Activated CD4-positive, alpha-beta memory T cell treated with anti-CD3 and anti-CD28 coated beads, Interleukin-2, amount 10 ng/mL, durations not matched to agents 7 days and 5 days (primary cell): ENCODE measurements around the gene RRP9. TPM values are rescaled to one million over a fixed set of nuclear protein-coding genes. Genes with fewer than 3 reads are reported as not detected.

Experiments
- CTCF ChIA-PET: fragments of 350-600 bp; sonication (Branson Sonifier 250); formaldehyde crosslinking; loops from one replicate; lab custom pipeline; 2021; ENCODE audit warnings: antibody characterized with exemption, inconsistent platforms; lab: Charles Lee
- POLR2A ChIA-PET: fragments of 350-600 bp; sonication (Branson Sonifier 250); formaldehyde crosslinking; loops from one replicate; lab custom pipeline; 2021; ENCODE audit warnings: antibody characterized with exemption; lab: Charles Lee
- DNase-seq: peaks from one replicate; pipeline ENCODE4 v3.0.0-alpha.2; 2020
- H3K27ac Mint-ChIP-seq: one replicate; pipeline ENCODE4 v1.8.0; 2021; ENCODE audit warnings: mild to moderate bottlenecking, mixed read lengths
- H3K27me3 Mint-ChIP-seq: one replicate; pipeline ENCODE4 v1.8.0; 2021; ENCODE audit warnings: mixed read lengths
- H3K36me3 Mint-ChIP-seq: one replicate; pipeline ENCODE4 v1.8.0; 2021; ENCODE audit warnings: low read depth, mixed read lengths
- H3K4me1 Mint-ChIP-seq: one replicate; pipeline ENCODE4 v1.8.0; 2021; ENCODE audit warnings: mixed read lengths
- H3K4me3 Mint-ChIP-seq: one replicate; pipeline ENCODE4 v1.8.0; 2021; ENCODE audit warnings: mild to moderate bottlenecking, mixed read lengths
- H3K9me3 Mint-ChIP-seq: one replicate; pipeline ENCODE4 v1.8.0; 2021; ENCODE audit warnings: mixed read lengths
- total RNA-seq, 2 experiments: library from RNA; stranded (reverse); gene quantifications; one replicate each; pipeline ENCODE4 v1.2.3, GENCODE V29; 2021

Gene RRP9
- total RNA-seq, 2 experiments from 2014 or later: 16.8 to 17.5 TPM

- H3K4me3 Mint-ChIP-seq: peak overlapping the region; percentile 83
- no peaks in the 10 kb centered on the region for H3K27me3 Mint-ChIP-seq
- H3K27ac Mint-ChIP-seq: peak overlapping the region; percentile 55
- ChIA-PET POLR2A (interaction anchor here (0.7 to 4.2 kb wide), 12 partner anchors 8 to 338 kb away, joined by 3 to 37 read pairs (median 6); partner anchors contain the start of genes ABHD14A, ABHD14B, ACY1 and PCBP4), CTCF (interaction anchor here (0.6 to 3.5 kb wide), 24 partner anchors 8 to 441 kb away, joined by 3 to 52 read pairs (median 5); partner anchors contain the start of genes ABHD14A, ABHD14B, ACY1 and DCAF1)
- peaks cover 11% of the 10 kb centered on the region for H3K36me3 Mint-ChIP-seq
- peaks cover 33% of the 10 kb centered on the region for H3K4me1 Mint-ChIP-seq
- DNase-seq: no peak
- H3K9me3 Mint-ChIP-seq: no peaks in the 10 kb centered on the region
Observed at GRCh38 chr3:51940648-51941462, 849 bp downstream of the RRP9 start.

GRCh38 chr3:51938780-51939425, 2.8 kb downstream of the RRP9 start:
- no peak overlapping the region for H3K4me3 Mint-ChIP-seq
- peaks cover 33% of the 10 kb centered on the region for H3K4me1 Mint-ChIP-seq
- no peak overlapping the region for H3K27ac Mint-ChIP-seq
- ChIA-PET CTCF (interaction anchor here (0.9 to 1.1 kb wide), 2 partner anchors 43 to 44 kb away, joined by 4 read pairs; partner anchors contain the start of gene ACY1), POLR2A (no interaction called here)
- H3K27me3 Mint-ChIP-seq: no peaks in the 10 kb centered on the region
- H3K9me3 Mint-ChIP-seq: no peaks in the 10 kb centered on the region
- peaks cover 18% of the 10 kb centered on the region for H3K36me3 Mint-ChIP-seq
- DNase-seq: no peak

- POLR2A ChIA-PET: no interaction called here
- Mint-ChIP-seq H3K4me3 (no peak overlapping the region), H3K4me1 (peaks cover 30% of the 10 kb centered on the region), H3K27me3 (no peaks in the 10 kb centered on the region), H3K36me3 (peaks cover 20% of the 10 kb centered on the region), H3K27ac (no peak overlapping the region), H3K9me3 (no peaks in the 10 kb centered on the region)
- DNase-seq: peak; percentile 12
- CTCF ChIA-PET: interaction anchor here (1.1 kb wide), 1 partner anchor 45 kb away, joined by 4 read pairs; the partner anchor contains the start of gene ACY1
Observed at GRCh38 chr3:51937611-51938450, 3.9 kb downstream of the RRP9 start.

- Mint-ChIP-seq H3K9me3 (no peaks in the 10 kb centered on the region), H3K4me1 (peaks cover 22% of the 10 kb centered on the region), H3K36me3 (peaks cover 20% of the 10 kb centered on the region), H3K4me3 (no peak overlapping the region), H3K27ac (no peak overlapping the region), H3K27me3 (no peaks in the 10 kb centered on the region)
- ChIA-PET POLR2A (no interaction called here), CTCF (no interaction called here)
- peak; percentile 1 for DNase-seq
Observed at GRCh38 chr3:51937014-51937413, 4.7 kb downstream of the RRP9 start.

- peaks cover 18% of the 10 kb centered on the region for H3K4me1 Mint-ChIP-seq
- peaks cover 20% of the 10 kb centered on the region for H3K36me3 Mint-ChIP-seq
- no peak overlapping the region for H3K4me3 Mint-ChIP-seq
- ChIA-PET CTCF (interaction anchor here (0.5 kb wide), 1 partner anchor 9 kb away, joined by 4 read pairs; no protein-coding TSS in a partner anchor), POLR2A (no interaction called here)
- no peak overlapping the region for H3K27ac Mint-ChIP-seq
- no peaks in the 10 kb centered on the region for H3K9me3 Mint-ChIP-seq
- H3K27me3 Mint-ChIP-seq: no peaks in the 10 kb centered on the region
- no peak for DNase-seq
Observed at GRCh38 chr3:51935886-51936755, 5.6 kb downstream of the RRP9 start.

GRCh38 chr3:51934991-51935885, 6.5 kb downstream of the RRP9 start:
- Mint-ChIP-seq H3K27me3 (no peaks in the 10 kb centered on the region), H3K27ac (no peak overlapping the region), H3K4me1 (peaks cover 9% of the 10 kb centered on the region), H3K4me3 (no peak overlapping the region), H3K9me3 (no peaks in the 10 kb centered on the region), H3K36me3 (peaks cover 18% of the 10 kb centered on the region)
- ChIA-PET CTCF (interaction anchor here (0.8 kb wide), 1 partner anchor 8 kb away, joined by 3 read pairs; no protein-coding TSS in a partner anchor), POLR2A (interaction anchor here (0.6 kb wide), 1 partner anchor 317 kb away, joined by 3 read pairs; no protein-coding TSS in a partner anchor)
- no peak for DNase-seq

GRCh38 chr3:51934139-51934850, 7.4 kb downstream of the RRP9 start:
- Mint-ChIP-seq H3K36me3 (peaks cover 18% of the 10 kb centered on the region), H3K27me3 (no peaks in the 10 kb centered on the region), H3K4me1 (peaks cover 4% of the 10 kb centered on the region), H3K27ac (no peak overlapping the region), H3K4me3 (no peak overlapping the region), H3K9me3 (no peaks in the 10 kb centered on the region)
- POLR2A ChIA-PET: no interaction called here
- CTCF ChIA-PET: interaction anchor here (0.8 kb wide), 1 partner anchor 8 kb away, joined by 3 read pairs; no protein-coding TSS in a partner anchor
- peak; percentile 11 for DNase-seq

- no peak for DNase-seq
- POLR2A ChIA-PET: interaction anchor here (1.5 kb wide), 1 partner anchor 8 kb away, joined by 5 read pairs; the partner anchor contains the start of genes PARP3 and RRP9
- Mint-ChIP-seq H3K4me3 (no peak overlapping the region), H3K9me3 (no peaks in the 10 kb centered on the region), H3K36me3 (peaks cover 18% of the 10 kb centered on the region), H3K27ac (no peak overlapping the region), H3K27me3 (no peaks in the 10 kb centered on the region), H3K4me1 (no peaks in the 10 kb centered on the region)
- CTCF ChIA-PET: interaction anchor here (2.0 kb wide), 1 partner anchor 8 kb away, joined by 7 read pairs; the partner anchor contains the start of gene RRP9
Observed at GRCh38 chr3:51933471-51934138, 8.1 kb downstream of the RRP9 start.

- Mint-ChIP-seq H3K4me3 (no peak overlapping the region), H3K27ac (no peak overlapping the region)
Observed at GRCh38 chr3:51932471-51933370, 9.0 kb downstream of the RRP9 start.

More at GRCh38 chr3:51932471-51933370, 9.0 kb downstream of the RRP9 start:
- no peaks in the 10 kb centered on the region for H3K9me3 Mint-ChIP-seq
- H3K4me1 Mint-ChIP-seq: no peaks in the 10 kb centered on the region
- ChIA-PET CTCF (interaction anchor here (2.0 kb wide), 1 partner anchor 9 kb away, joined by 7 read pairs; the partner anchor contains the start of gene RRP9), POLR2A (interaction anchor here (1.5 kb wide), 1 partner anchor 9 kb away, joined by 5 read pairs; the partner anchor contains the start of genes PARP3 and RRP9)
- no peak for DNase-seq
- peaks cover 18% of the 10 kb centered on the region for H3K36me3 Mint-ChIP-seq
- no peaks in the 10 kb centered on the region for H3K27me3 Mint-ChIP-seq
